Aorta (tissue), 5 donors: ENCODE results near the gene TBXA2R. TPM values are rescaled to one million over a fixed set of nuclear protein-coding genes. Genes with fewer than 3 reads are reported as not detected.
"Not testable (repeated sequence)": the region's sequence is repeated elsewhere in the genome, so short reads cannot be mapped to it uniquely, and the experiment has no call there.

Experiments
- ATAC-seq: fragments of 200-7000 bp; cut with Tn5 transposase; one replicate; pipeline ENCODE4 v1.9.1; 2022; ENCODE audit warnings: moderate library complexity; ENCODE audit not compliant: low FRiP score
- DNase-seq, 2 donors: peaks; one replicate each; pipeline ENCODE4 v3.0.0-alpha.2; 2020
- H3K27ac ChIP-seq, 2 donors: one replicate each; pipeline ENCODE4 v1.5.1; 2013; ENCODE audit warnings: low read length in 2 of 2, mild to moderate bottlenecking in 2 of 2, moderate library complexity in 2 of 2, control low read depth in 1 of 2, inconsistent platforms in 1 of 2, low read depth in 1 of 2
- H3K27me3 ChIP-seq, 2 donors: one replicate each; pipeline ENCODE4 v1.6.1; 2013; ENCODE audit warnings: control low read depth in 1 of 2, low read length in 1 of 2, mild to moderate bottlenecking in 1 of 2, moderate library complexity in 1 of 2; ENCODE audit not compliant: insufficient read depth in 2 of 2, control insufficient read depth in 1 of 2
- H3K36me3 ChIP-seq, 2 donors: one replicate each; pipeline ENCODE4 v1.6.1; 2013; ENCODE audit warnings: control low read depth in 1 of 2, low read length in 1 of 2, mild to moderate bottlenecking in 1 of 2; ENCODE audit not compliant: insufficient read depth in 2 of 2, control insufficient read depth in 1 of 2
- H3K4me1 ChIP-seq, 2 donors: one replicate each; pipeline ENCODE4 v1.6.1; 2013; ENCODE audit warnings: low read length in 2 of 2, control low read depth in 1 of 2, mild to moderate bottlenecking in 1 of 2, moderate library complexity in 1 of 2; ENCODE audit not compliant: insufficient read depth in 2 of 2, control insufficient read depth in 1 of 2
- H3K4me3 ChIP-seq, 2 donors: one replicate each; pipeline ENCODE4 v1.5.1; 2013; ENCODE audit warnings: low read length in 2 of 2, control low read depth in 1 of 2, mild to moderate bottlenecking in 1 of 2
- H3K9me3 ChIP-seq: one replicate; pipeline ENCODE4 v1.6.1; 2013; ENCODE audit warnings: mild to moderate bottlenecking, low read length; ENCODE audit not compliant: control insufficient read depth
- WGBS, 2 donors: extraction: QIAGEN DNeasy Blood & Tissue Kit; methylation state at CpG; one replicate each; pipeline ENCODE4 v1.1.7; 2013; 5-methylcytosine and 5-hydroxymethylcytosine counted together
- intact Hi-C, 2 donors: fragments of 100-400 bp; cut with DNase I; formaldehyde crosslinking; loops; one replicate each; pipeline versions ENCODE4 v1.14.2 to v1.15.0; 2022
- polyA plus RNA-seq, 2 donors: library from polyadenylated mRNA; stranded (reverse); fragments of 200-250 nt; gene quantifications; one replicate each; pipeline ENCODE4 v1.2.3, GENCODE V29; 2013
- total RNA-seq, 2 donors: library from RNA; stranded (reverse); fragmentation: NEBNext Ultra II Directional; extraction: Animal tissue kit (Norgen Biotek cat#: 25700); gene quantifications; one replicate each; pipeline ENCODE4 v1.2.1, GENCODE V29; 2021
- donor health status: healthy with polysubstance abuse.
- donor health status: Bipolar disorder and iron deficiency.
- donor health status: DM: no; HTN: no; CAD: no.
- donor health status: DM: no; HTN: no; CAD: no.
- donor health status: DM: yes; HTN: yes; CAD: no.

TBXA2R gene
- total and polyA plus RNA-seq, 4 donors = 9.6 to 40.5 (median 33.5) TPM

DNA sequence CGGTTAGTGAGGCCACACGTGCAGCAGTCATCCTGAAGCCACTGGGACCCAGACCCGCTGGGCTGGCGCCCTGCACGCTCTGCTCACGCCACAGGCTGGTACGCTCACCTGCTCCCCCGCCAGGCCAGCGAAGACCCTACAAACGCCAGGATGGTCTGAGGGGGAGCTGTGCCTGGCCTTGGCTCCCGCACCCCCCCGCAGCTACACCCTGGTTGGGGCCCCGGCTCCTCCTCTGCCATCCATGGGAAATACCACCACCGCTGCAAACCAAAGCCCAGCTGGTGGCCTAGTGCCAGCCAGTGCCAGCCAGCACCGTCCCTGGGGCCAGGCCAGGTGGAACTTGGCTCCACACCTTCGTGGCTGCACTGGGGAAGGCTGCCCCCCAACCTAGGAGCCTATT lies 43.2 kb upstream of the TBXA2R start:
- WGBS, 2 donors = 73 to 77% methylated on average over 16 of the region's 16 CpGs
- no peak for ATAC-seq

DNA sequence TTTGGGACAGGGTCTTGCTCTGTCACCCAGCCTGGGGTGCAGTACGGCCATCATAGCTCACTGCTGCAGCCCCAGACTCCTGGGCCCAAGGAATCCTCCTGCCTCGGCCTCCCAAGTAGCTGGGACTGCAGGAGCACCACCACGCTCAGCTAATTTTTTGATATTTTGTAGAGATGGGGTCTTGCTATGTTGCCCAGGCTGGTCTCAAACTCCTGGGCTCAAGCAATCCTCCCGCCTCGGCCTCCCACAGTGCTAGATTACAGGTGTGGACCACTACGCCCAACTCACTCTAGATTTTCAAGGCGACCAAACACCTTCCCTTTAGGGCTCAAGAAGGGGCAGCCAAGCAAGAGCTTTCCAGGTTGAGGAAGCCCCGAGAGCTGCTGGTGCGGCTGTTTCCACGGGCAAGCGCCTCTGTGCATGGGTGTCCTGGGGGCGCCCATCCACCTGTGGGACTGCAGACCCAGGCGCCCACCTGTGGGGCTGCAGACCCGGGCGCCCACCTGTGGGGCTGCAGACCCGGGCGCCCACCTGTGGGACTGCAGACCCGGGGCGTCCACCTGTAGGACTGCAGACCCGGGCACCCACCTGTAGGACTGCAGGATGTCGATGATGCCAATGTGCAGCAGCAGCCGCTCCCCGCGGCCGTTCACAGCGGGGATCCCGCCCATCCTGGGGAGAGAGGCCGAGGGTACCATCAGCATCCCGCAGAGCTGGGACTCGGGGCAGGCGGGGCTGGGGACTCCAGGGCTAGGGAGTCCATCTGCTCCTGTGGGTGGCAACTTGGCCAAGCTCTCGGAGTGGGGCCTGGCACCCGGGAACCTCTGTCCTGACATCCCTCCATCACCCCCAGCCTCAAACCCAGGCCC lies 41.6 kb upstream of the TBXA2R start:
- peaks cover 0 to 10% of the 10 kb centered on the region in 2 donors for H3K36me3 ChIP-seq
- no peaks in the 10 kb centered on the region for H3K27me3 ChIP-seq
- H3K27ac ChIP-seq = no peak overlapping the region
- no peaks in the 10 kb centered on the region for H3K9me3 ChIP-seq
- WGBS, 2 donors = 92 to 94% methylated on average over 33 of the region's 33 CpGs
- ATAC-seq (no peak), DNase-seq (no peak)
- intact Hi-C loops = no loop called here
- no peak overlapping the region for H3K4me3 ChIP-seq
- no peaks in the 10 kb centered on the region for H3K4me1 ChIP-seq

More for the DNA sequence above, 43.2 kb upstream of the TBXA2R start:
- no peak overlapping the region for H3K4me3 ChIP-seq
- no peaks in the 10 kb centered on the region for H3K27me3 ChIP-seq
- peaks cover 0 to 10% of the 10 kb centered on the region in 2 donors for H3K36me3 ChIP-seq
- DNase-seq = no peak
- no peaks in the 10 kb centered on the region for H3K9me3 ChIP-seq
- no peaks in the 10 kb centered on the region for H3K4me1 ChIP-seq
- H3K27ac ChIP-seq = no peak overlapping the region
- intact Hi-C loops = no loop called here

DNA sequence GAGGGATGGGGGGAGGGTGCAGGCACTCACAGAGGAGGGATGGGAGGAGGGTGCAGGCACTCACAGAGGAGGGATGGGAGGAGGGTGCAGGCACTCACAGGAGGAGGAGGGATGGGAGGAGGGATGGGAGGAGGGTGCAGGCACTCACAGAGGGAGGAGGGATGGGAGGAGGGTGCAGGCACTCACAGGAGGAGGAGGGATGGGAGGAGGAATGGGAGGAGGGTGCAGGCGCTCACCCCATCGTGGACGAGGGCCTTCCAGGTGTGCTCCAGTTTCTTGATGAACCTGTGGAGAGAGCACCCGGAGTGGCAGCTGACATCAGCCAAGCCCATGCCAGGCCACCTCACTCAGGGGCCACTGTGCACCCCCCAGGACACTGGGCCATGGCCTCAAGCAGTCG lies 40.4 kb upstream of the TBXA2R start:
- H3K4me1 ChIP-seq, intact Hi-C loops, DNase-seq, ATAC-seq, H3K27me3 ChIP-seq, H3K27ac ChIP-seq, H3K9me3 ChIP-seq, H3K36me3 ChIP-seq, H3K4me3 ChIP-seq: not testable (repeated sequence)
- 77 to 89% methylated on average over 5 of the region's 5 CpGs for WGBS, 2 donors

DNA sequence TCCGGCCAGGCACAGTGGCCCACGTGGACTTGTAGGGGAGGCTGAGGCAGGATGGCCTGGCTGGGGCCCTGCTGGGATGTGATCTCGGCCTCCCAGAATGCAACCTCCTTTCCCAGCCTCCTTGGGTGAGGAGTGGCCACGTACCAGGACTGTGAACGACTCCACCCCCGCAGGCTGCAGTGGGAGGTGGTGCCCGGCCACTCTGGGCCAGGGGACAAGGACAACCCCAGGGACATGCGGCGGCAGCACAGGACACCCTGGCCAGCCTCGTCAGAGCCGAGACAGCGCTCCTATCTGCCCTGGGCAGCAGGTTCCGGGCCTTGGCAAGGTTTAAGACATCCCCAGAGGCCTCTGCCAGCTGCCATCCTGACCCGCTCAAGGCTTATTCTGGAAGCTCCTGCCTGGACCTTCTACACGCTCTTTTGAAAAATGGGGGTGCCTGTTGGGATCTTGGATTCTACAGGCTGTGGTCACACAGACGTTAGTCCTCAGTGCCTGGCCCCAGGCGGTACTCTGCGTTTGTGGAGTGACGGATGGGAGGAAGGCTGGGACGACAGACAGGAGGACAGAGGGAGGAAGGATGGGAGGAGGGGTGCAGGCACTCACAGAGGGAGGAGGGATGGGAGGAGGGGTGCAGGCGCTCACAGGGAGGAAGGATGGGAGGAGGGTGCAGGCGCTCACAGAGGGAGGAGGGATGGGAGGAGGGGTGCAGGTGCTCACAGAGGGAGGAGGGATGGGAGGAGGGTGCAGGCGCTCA lies 39.8 kb upstream of the TBXA2R start:
- Histone ChIP-seq H3K27ac (no peak overlapping the region), H3K36me3 (peaks cover 0 to 2% of the 10 kb centered on the region in 2 donors), H3K4me1 (no peaks in the 10 kb centered on the region), H3K9me3 (no peaks in the 10 kb centered on the region), H3K4me3 (no peak overlapping the region), H3K27me3 (no peaks in the 10 kb centered on the region)
- DNase-seq (no peak), ATAC-seq (no peak)
- 76 to 80% methylated on average over 23 of the region's 23 CpGs for WGBS, 2 donors
- intact Hi-C loops = no loop called here

DNA sequence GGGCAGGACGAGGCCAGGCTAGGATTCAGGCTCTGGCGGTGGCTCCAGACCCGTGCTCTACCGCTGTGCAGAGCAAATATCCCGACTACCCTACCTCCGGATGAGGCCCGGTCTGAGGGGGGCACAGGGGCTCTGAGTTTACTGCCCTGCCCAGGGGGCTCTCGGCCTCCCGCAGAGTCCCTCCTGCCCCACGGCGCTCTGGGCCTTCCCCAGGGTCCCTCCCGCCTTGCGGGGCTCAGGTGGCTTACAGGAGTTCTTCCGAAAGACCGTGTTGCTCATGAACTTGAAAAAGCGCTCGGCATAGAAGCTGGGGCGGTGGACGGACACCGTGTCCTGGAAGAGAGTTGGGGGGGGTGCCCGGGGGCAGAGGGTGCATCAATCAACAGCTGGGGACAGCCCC lies 39.1 kb upstream of the TBXA2R start:
- Histone ChIP-seq H3K4me1 (no peaks in the 10 kb centered on the region), H3K36me3 (peaks cover 0 to 1% of the 10 kb centered on the region in 2 donors), H3K27me3 (no peaks in the 10 kb centered on the region), H3K9me3 (no peaks in the 10 kb centered on the region), H3K4me3 (no peak overlapping the region), H3K27ac (no peak overlapping the region)
- no peak for DNase-seq
- intact Hi-C loops = no loop called here
- WGBS, 2 donors = 86 to 88% methylated on average over 21 of the region's 21 CpGs
- ATAC-seq = no peak

DNA sequence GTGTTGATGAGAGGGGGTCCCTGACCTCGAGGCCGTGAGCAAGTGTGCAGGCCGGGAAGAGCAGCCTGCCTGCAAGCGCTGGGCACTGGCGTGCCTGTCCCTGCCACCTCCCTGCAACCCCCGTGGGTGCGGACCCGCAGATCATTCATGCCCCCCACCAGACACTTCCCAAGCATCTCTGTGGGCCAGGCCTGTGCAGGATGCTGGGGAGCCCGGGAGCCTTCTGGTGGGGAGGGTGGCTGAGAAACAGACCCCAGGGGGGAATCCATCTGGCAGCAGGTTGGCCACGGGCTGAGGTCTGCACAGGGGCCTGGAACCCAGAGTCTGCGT lies 38.4 kb upstream of the TBXA2R start:
- intact Hi-C loops = no loop called here
- Histone ChIP-seq H3K4me3 (no peak overlapping the region), H3K36me3 (peaks cover 0 to 1% of the 10 kb centered on the region in 2 donors), H3K27ac (no peak overlapping the region), H3K9me3 (no peaks in the 10 kb centered on the region), H3K27me3 (no peaks in the 10 kb centered on the region), H3K4me1 (no peaks in the 10 kb centered on the region)
- DNase-seq (no peak), ATAC-seq (peak; percentile 2)
- 42 to 47% methylated on average over 10 to 11 of the region's 11 CpGs for WGBS, 2 donors

DNA sequence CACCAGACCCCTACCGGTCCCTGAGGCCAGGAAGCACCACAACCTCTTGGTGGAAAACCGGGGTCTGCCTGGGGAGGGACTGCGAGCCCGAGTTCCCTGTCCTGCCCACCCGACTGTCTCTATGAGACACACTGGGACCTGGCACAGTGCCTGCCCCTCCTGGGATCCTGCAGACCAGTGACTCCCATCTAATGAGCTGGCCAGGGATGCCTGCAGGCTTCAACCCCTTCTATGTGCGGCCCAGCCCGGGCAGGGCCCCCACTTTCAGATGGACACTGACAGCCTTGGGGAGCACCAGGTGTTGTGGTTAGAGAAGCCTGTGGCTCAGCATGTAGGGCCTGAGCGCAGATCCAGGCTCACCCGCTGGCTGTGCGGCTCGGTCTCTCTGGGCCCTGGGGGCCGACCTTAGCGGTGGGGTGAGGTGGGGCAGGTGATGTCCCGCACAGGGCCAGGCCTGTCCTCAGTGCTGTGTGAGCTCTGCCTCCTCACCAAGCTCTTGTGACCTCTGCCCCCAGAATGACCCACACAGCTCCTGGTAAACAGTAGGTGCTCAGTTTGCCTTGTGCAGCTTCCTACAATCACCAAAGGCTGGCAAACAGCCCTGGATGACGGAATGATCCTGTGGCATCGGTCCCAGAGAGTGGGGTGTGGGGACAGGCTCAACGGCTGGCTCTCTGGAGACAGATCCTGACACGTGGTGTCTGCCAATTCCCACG lies 37.8 kb upstream of the TBXA2R start:
- Histone ChIP-seq H3K27me3 (no peaks in the 10 kb centered on the region), H3K9me3 (no peaks in the 10 kb centered on the region), H3K27ac (no peak overlapping the region), H3K4me3 (no peak overlapping the region), H3K36me3 (peaks cover 0 to 3% of the 10 kb centered on the region in 2 donors), H3K4me1 (no peaks in the 10 kb centered on the region)
- DNase-seq = no peak
- 63 to 66% methylated on average over 19 of the region's 19 CpGs for WGBS, 2 donors
- ATAC-seq = peak; percentile 27
- intact Hi-C loops = no loop called here

DNA sequence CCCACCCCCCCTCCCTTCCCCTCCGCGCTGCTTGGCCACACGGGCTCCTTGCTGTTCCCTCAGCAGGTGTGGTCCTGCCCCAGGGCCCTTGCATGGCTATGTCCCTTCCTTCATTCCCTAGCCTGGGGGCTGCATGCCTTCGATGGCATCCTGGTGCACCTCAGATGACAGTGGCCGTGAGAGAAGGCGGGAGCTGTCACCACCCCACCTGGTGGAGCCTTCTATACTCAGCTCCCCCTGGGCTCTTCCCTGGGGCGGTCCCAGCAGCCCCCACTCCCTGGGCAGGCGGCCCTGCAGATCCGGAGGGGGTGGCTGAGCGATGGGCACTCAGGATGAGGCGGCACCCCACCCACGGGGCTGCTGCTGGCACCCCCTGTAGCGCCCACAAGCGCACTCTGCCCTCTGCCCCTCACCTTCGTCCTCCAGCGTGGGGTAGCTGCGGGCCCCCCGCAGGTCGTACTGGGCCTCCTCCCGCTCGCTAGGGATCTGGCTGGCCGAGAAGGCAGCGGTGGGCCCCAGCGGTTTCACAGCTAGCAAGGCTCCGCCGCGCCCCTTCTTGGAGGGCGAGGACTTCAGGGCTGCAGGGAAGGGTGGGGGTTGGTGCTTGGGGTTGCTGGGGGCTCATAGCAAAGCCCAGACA lies 37.1 kb upstream of the TBXA2R start:
- Histone ChIP-seq H3K4me3 (no peak overlapping the region), H3K27me3 (no peaks in the 10 kb centered on the region), H3K36me3 (peaks cover 0 to 3% of the 10 kb centered on the region in 2 donors), H3K4me1 (no peaks in the 10 kb centered on the region), H3K27ac (no peak overlapping the region), H3K9me3 (no peaks in the 10 kb centered on the region)
- WGBS, 2 donors = 93 to 94% methylated on average over 27 to 28 of the region's 28 CpGs
- intact Hi-C loops = no loop called here
- ATAC-seq (no peak), DNase-seq (no peak)
